Measurements from ENCODE around the gene COL26A1.
"Not testable (repeated sequence)": the region's sequence is repeated elsewhere in the genome, so short reads cannot be mapped to it uniquely, and the experiment has no call there.

Gene COL26A1

GRCh38 chr7:101442426-101443070 is 79.9 kb downstream of the COL26A1 start:
- DNase-seq (ENCODE audit: low read depth in 2 of 2): no peak

- DNase-seq (ENCODE audit: low read depth in 2 of 2): no peak
These were observed 87.4 kb downstream of the COL26A1 start for GRCh38 chr7:101450064-101450463.

- no peak for DNase-seq (ENCODE audit: low read depth in 2 of 2)
These were observed 90.9 kb downstream of the COL26A1 start for GRCh38 chr7:101453617-101454016.

GRCh38 chr7:101457001-101457750 is 94.5 kb downstream of the COL26A1 start:
- DNase-seq (ENCODE audit: low read depth in 2 of 2): no peak

GRCh38 chr7:101465131-101465530 is 102.5 kb downstream of the COL26A1 start:
- no peak for DNase-seq (ENCODE audit: low read depth in 2 of 2)

GRCh38 chr7:101465576-101466196 is 103.0 kb downstream of the COL26A1 start:
- DNase-seq (ENCODE audit: low read depth in 2 of 2): no peak

GRCh38 chr7:101466871-101467270 is 104.2 kb downstream of the COL26A1 start:
- DNase-seq (ENCODE audit: low read depth in 2 of 2): no peak

GRCh38 chr7:101468546-101469275 is 106.0 kb downstream of the COL26A1 start:
- no peak for DNase-seq (ENCODE audit: low read depth in 2 of 2)

- no peak for DNase-seq (ENCODE audit: low read depth in 2 of 2)
These were observed 108.2 kb downstream of the COL26A1 start for GRCh38 chr7:101470668-101471487.

- no peak for DNase-seq (ENCODE audit: low read depth in 2 of 2)
These were observed 111.5 kb downstream of the COL26A1 start for GRCh38 chr7:101474178-101474577.

GRCh38 chr7:101475691-101476090 is 113.0 kb downstream of the COL26A1 start:
- DNase-seq (ENCODE audit: low read depth in 2 of 2): not testable (repeated sequence)

GRCh38 chr7:101479217-101479616 is 116.5 kb downstream of the COL26A1 start:
- DNase-seq (ENCODE audit: low read depth in 2 of 2): no peak

- not testable (repeated sequence) for DNase-seq (ENCODE audit: low read depth in 2 of 2)
These were observed 123.4 kb downstream of the COL26A1 start for GRCh38 chr7:101486056-101486432.

- DNase-seq (ENCODE audit: low read depth in 2 of 2): no peak
These were observed 123.9 kb downstream of the COL26A1 start for GRCh38 chr7:101486433-101487104.

- DNase-seq (ENCODE audit: low read depth in 2 of 2): no peak
These were observed 124.4 kb downstream of the COL26A1 start for GRCh38 chr7:101487105-101487458.

GRCh38 chr7:101487753-101488152 is 125.1 kb downstream of the COL26A1 start:
- no peak for DNase-seq (ENCODE audit: low read depth in 2 of 2)

GRCh38 chr7:101488826-101489572 is 126.3 kb downstream of the COL26A1 start:
- DNase-seq (ENCODE audit: low read depth in 2 of 2): no peak

- DNase-seq (ENCODE audit: low read depth in 2 of 2): not testable (repeated sequence)
These were observed 127.8 kb downstream of the COL26A1 start for GRCh38 chr7:101490439-101490838.

- DNase-seq (ENCODE audit: low read depth in 2 of 2): not testable (repeated sequence)
These were observed 128.8 kb downstream of the COL26A1 start for GRCh38 chr7:101491442-101491841.

Measured in stimulated activated CD8-positive, alpha-beta memory T cell treated with anti-CD3 and anti-CD28 coated beads, Interleukin-15, amount 100 ng/mL, for 4 hours (primary cell).